Measurements from ENCODE around the gene LRRC7. TPM values are rescaled to one million over a fixed set of nuclear protein-coding genes. Genes with fewer than 3 reads are reported as not detected.
"Not testable (repeated sequence)": the region's sequence is repeated elsewhere in the genome, so short reads cannot be mapped to it uniquely, and the experiment has no call there.

The LRRC7 gene
- total RNA-seq, 1 donor from 2014 or later = 11.5 TPM

GRCh38 chr1:69710484-69711189 lies 142.9 kb downstream of the LRRC7 start:
- H3K36me3 ChIP-seq (ENCODE audit: control insufficient read depth in 3 of 3, insufficient read depth in 3 of 3, low read length in 3 of 3) = no peaks in the 10 kb centered on the region
- H3K4me3 ChIP-seq (ENCODE audit: low read length in 3 of 3) = no peak overlapping the region
- no peak overlapping the region for H3K9ac ChIP-seq (ENCODE audit: low read depth in 1 of 3, low read length in 3 of 3)
- no peak overlapping the region for H3K27ac ChIP-seq (ENCODE audit: low read depth, low read length)
- peaks cover 0 to 2% (median 0%) of the 10 kb centered on the region in 3 donors for H3K4me1 ChIP-seq (ENCODE audit: control insufficient read depth in 3 of 3, insufficient read depth in 3 of 3, low read length in 3 of 3)
- H3K27me3 ChIP-seq (ENCODE audit: control insufficient read depth in 3 of 3, insufficient read depth in 3 of 3, low read length in 3 of 3) = no peaks in the 10 kb centered on the region
- no peaks in the 10 kb centered on the region for H3K9me3 ChIP-seq (ENCODE audit: control insufficient read depth in 3 of 3, low read length in 3 of 3)

- Histone ChIP-seq H3K27me3 (ENCODE audit: control insufficient read depth in 3 of 3, insufficient read depth in 3 of 3, low read length in 3 of 3) (no peaks in the 10 kb centered on the region), H3K4me3 (ENCODE audit: low read length in 3 of 3) (no peak overlapping the region), H3K4me1 (ENCODE audit: control insufficient read depth in 3 of 3, insufficient read depth in 3 of 3, low read length in 3 of 3) (peaks cover 0 to 2% (median 0%) of the 10 kb centered on the region in 3 donors), H3K9ac (ENCODE audit: low read depth in 1 of 3, low read length in 3 of 3) (no peak overlapping the region), H3K36me3 (ENCODE audit: control insufficient read depth in 3 of 3, insufficient read depth in 3 of 3, low read length in 3 of 3) (no peaks in the 10 kb centered on the region), H3K27ac (ENCODE audit: low read depth, low read length) (no peak overlapping the region), H3K9me3 (ENCODE audit: control insufficient read depth in 3 of 3, low read length in 3 of 3) (no peaks in the 10 kb centered on the region)
Measured at GRCh38 chr1:69711190-69711930, 143.6 kb downstream of the LRRC7 start.

- not testable (repeated sequence) for H3K27me3 ChIP-seq (ENCODE audit: control insufficient read depth in 3 of 3, insufficient read depth in 3 of 3, low read length in 3 of 3); H3K27ac ChIP-seq (ENCODE audit: low read depth, low read length); H3K4me1 ChIP-seq (ENCODE audit: control insufficient read depth in 3 of 3, insufficient read depth in 3 of 3, low read length in 3 of 3); H3K9me3 ChIP-seq (ENCODE audit: control insufficient read depth in 3 of 3, low read length in 3 of 3); H3K9ac ChIP-seq (ENCODE audit: low read depth in 1 of 3, low read length in 3 of 3); H3K4me3 ChIP-seq (ENCODE audit: low read length in 3 of 3); H3K36me3 ChIP-seq (ENCODE audit: control insufficient read depth in 3 of 3, insufficient read depth in 3 of 3, low read length in 3 of 3)
Measured at GRCh38 chr1:69717834-69718233, 150.1 kb downstream of the LRRC7 start.

GRCh38 chr1:69728206-69728605 lies 160.5 kb downstream of the LRRC7 start:
- no peak overlapping the region for H3K9ac ChIP-seq (ENCODE audit: low read depth in 1 of 3, low read length in 3 of 3)
- H3K4me3 ChIP-seq (ENCODE audit: low read length in 3 of 3) = no peak overlapping the region
- H3K27me3 ChIP-seq (ENCODE audit: control insufficient read depth in 3 of 3, insufficient read depth in 3 of 3, low read length in 3 of 3) = no peaks in the 10 kb centered on the region
- H3K27ac ChIP-seq (ENCODE audit: low read depth, low read length) = no peak overlapping the region
- no peaks in the 10 kb centered on the region for H3K4me1 ChIP-seq (ENCODE audit: control insufficient read depth in 3 of 3, insufficient read depth in 3 of 3, low read length in 3 of 3)
- H3K9me3 ChIP-seq (ENCODE audit: control insufficient read depth in 3 of 3, low read length in 3 of 3) = no peaks in the 10 kb centered on the region
- H3K36me3 ChIP-seq (ENCODE audit: control insufficient read depth in 3 of 3, insufficient read depth in 3 of 3, low read length in 3 of 3) = no peaks in the 10 kb centered on the region

- H3K4me3 ChIP-seq (ENCODE audit: low read length in 3 of 3) = no peak overlapping the region
- H3K27me3 ChIP-seq (ENCODE audit: control insufficient read depth in 3 of 3, insufficient read depth in 3 of 3, low read length in 3 of 3) = no peaks in the 10 kb centered on the region
- no peak overlapping the region for H3K27ac ChIP-seq (ENCODE audit: low read depth, low read length)
- H3K36me3 ChIP-seq (ENCODE audit: control insufficient read depth in 3 of 3, insufficient read depth in 3 of 3, low read length in 3 of 3) = no peaks in the 10 kb centered on the region
- H3K4me1 ChIP-seq (ENCODE audit: control insufficient read depth in 3 of 3, insufficient read depth in 3 of 3, low read length in 3 of 3) = no peaks in the 10 kb centered on the region
- no peaks in the 10 kb centered on the region for H3K9me3 ChIP-seq (ENCODE audit: control insufficient read depth in 3 of 3, low read length in 3 of 3)
- H3K9ac ChIP-seq (ENCODE audit: low read depth in 1 of 3, low read length in 3 of 3) = no peak overlapping the region
Measured at GRCh38 chr1:69733061-69733460, 165.3 kb downstream of the LRRC7 start.

- H3K27me3 ChIP-seq (ENCODE audit: control insufficient read depth in 3 of 3, insufficient read depth in 3 of 3, low read length in 3 of 3) = no peaks in the 10 kb centered on the region
- no peak overlapping the region for H3K27ac ChIP-seq (ENCODE audit: low read depth, low read length)
- no peaks in the 10 kb centered on the region for H3K36me3 ChIP-seq (ENCODE audit: control insufficient read depth in 3 of 3, insufficient read depth in 3 of 3, low read length in 3 of 3)
- no peak overlapping the region for H3K4me3 ChIP-seq (ENCODE audit: low read length in 3 of 3)
- H3K9me3 ChIP-seq (ENCODE audit: control insufficient read depth in 3 of 3, low read length in 3 of 3) = no peaks in the 10 kb centered on the region
- H3K4me1 ChIP-seq (ENCODE audit: control insufficient read depth in 3 of 3, insufficient read depth in 3 of 3, low read length in 3 of 3) = no peaks in the 10 kb centered on the region
- H3K9ac ChIP-seq (ENCODE audit: low read depth in 1 of 3, low read length in 3 of 3) = no peak overlapping the region
Measured at GRCh38 chr1:69737527-69738185, 169.9 kb downstream of the LRRC7 start.

- Histone ChIP-seq H3K4me3 (ENCODE audit: low read length in 3 of 3) (no peak overlapping the region), H3K4me1 (ENCODE audit: control insufficient read depth in 3 of 3, insufficient read depth in 3 of 3, low read length in 3 of 3) (no peaks in the 10 kb centered on the region), H3K9ac (ENCODE audit: low read depth in 1 of 3, low read length in 3 of 3) (no peak overlapping the region), H3K27ac (ENCODE audit: low read depth, low read length) (no peak overlapping the region), H3K27me3 (ENCODE audit: control insufficient read depth in 3 of 3, insufficient read depth in 3 of 3, low read length in 3 of 3) (no peaks in the 10 kb centered on the region), H3K36me3 (ENCODE audit: control insufficient read depth in 3 of 3, insufficient read depth in 3 of 3, low read length in 3 of 3) (no peaks in the 10 kb centered on the region), H3K9me3 (ENCODE audit: control insufficient read depth in 3 of 3, low read length in 3 of 3) (no peaks in the 10 kb centered on the region)
Measured at GRCh38 chr1:69738458-69739250, 170.9 kb downstream of the LRRC7 start.

- no peak overlapping the region for H3K4me3 ChIP-seq (ENCODE audit: low read length in 3 of 3)
- no peaks in the 10 kb centered on the region for H3K27me3 ChIP-seq (ENCODE audit: control insufficient read depth in 3 of 3, insufficient read depth in 3 of 3, low read length in 3 of 3)
- H3K27ac ChIP-seq (ENCODE audit: low read depth, low read length) = no peak overlapping the region
- H3K9ac ChIP-seq (ENCODE audit: low read depth in 1 of 3, low read length in 3 of 3) = no peak overlapping the region
- H3K4me1 ChIP-seq (ENCODE audit: control insufficient read depth in 3 of 3, insufficient read depth in 3 of 3, low read length in 3 of 3) = no peaks in the 10 kb centered on the region
- no peaks in the 10 kb centered on the region for H3K36me3 ChIP-seq (ENCODE audit: control insufficient read depth in 3 of 3, insufficient read depth in 3 of 3, low read length in 3 of 3)
- H3K9me3 ChIP-seq (ENCODE audit: control insufficient read depth in 3 of 3, low read length in 3 of 3) = no peaks in the 10 kb centered on the region
Measured at GRCh38 chr1:69739251-69739605, 171.5 kb downstream of the LRRC7 start.

GRCh38 chr1:69743146-69743545 lies 175.4 kb downstream of the LRRC7 start:
- H3K4me1 ChIP-seq (ENCODE audit: control insufficient read depth in 3 of 3, insufficient read depth in 3 of 3, low read length in 3 of 3) = no peaks in the 10 kb centered on the region
- H3K27ac ChIP-seq (ENCODE audit: low read depth, low read length) = no peak overlapping the region
- no peak overlapping the region for H3K4me3 ChIP-seq (ENCODE audit: low read length in 3 of 3)
- no peaks in the 10 kb centered on the region for H3K9me3 ChIP-seq (ENCODE audit: control insufficient read depth in 3 of 3, low read length in 3 of 3)
- H3K27me3 ChIP-seq (ENCODE audit: control insufficient read depth in 3 of 3, insufficient read depth in 3 of 3, low read length in 3 of 3) = no peaks in the 10 kb centered on the region
- no peaks in the 10 kb centered on the region for H3K36me3 ChIP-seq (ENCODE audit: control insufficient read depth in 3 of 3, insufficient read depth in 3 of 3, low read length in 3 of 3)
- H3K9ac ChIP-seq (ENCODE audit: low read depth in 1 of 3, low read length in 3 of 3) = no peak overlapping the region
